Right lobe of liver (tissue), 4 donors: ENCODE results near the gene LIF.

ENCODE experiments used
- CTCF ChIP-seq, 4 donors: fragments of 200-600 bp in 3 of 4; fragments of 450-650 bp in 1 of 4; IDR thresholded peaks; one replicate each; pipeline versions ENCODE4 v1.5.1 to v1.8.0; 2016 to 2022; ENCODE audit warnings: antibody characterized with exemption in 4 of 4, mild to moderate bottlenecking in 2 of 4
- POLR2A ChIP-seq: fragments of 450-650 bp; IDR thresholded peaks from one replicate; pipeline ENCODE4 v1.6.1; 2017; ENCODE audit warnings: antibody characterized with exemption, mild to moderate bottlenecking
- donor health status: DM: no; HTN: no; CAD: no.
- donor health status: DM: no; HTN: no; CAD: no.
- donor health status: DM: no; HTN: yes; CAD: no.

- no peak for TF ChIP-seq CTCF (IDR thresholded peaks at IDR 0.05)
- TF ChIP-seq POLR2A: no peak
Measured at GRCh38 chr22:30291058-30291892, 44.7 kb upstream of the LIF start.
